ENCODE measurements around the gene RPS19BP1.
A peak's percentile ranks its signal among the peaks of the same experiment; 100 is the strongest.
"Not testable (repeated sequence)": the region's sequence is repeated elsewhere in the genome, so short reads cannot be mapped to it uniquely, and the experiment has no call there.

Gene RPS19BP1

DNA sequence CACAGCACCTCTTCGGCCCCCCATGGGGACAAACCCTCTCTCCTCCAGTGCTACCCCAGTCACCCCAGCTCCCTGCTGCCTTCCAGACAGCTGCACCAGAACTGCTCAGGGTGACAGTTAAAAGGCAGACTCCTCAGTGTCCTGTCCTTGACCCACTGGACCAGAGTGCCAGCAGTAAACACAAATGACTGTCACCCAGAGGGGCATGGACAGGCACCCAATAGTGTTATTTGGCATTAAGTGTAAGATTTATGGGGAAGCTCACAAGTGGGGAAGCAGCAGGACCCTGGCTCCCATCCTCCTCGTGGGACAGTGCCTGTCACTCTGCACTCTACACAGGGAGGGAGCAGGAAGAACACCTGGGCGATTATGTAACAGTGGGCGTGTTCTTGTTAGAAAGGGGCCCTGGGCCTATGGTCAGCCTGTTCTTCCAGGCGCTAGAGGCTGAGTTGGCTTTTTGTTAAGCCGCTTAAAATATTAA lies 5.0 kb downstream of the RPS19BP1 start:
- DNase-seq, result peak; percentile 74

DNA sequence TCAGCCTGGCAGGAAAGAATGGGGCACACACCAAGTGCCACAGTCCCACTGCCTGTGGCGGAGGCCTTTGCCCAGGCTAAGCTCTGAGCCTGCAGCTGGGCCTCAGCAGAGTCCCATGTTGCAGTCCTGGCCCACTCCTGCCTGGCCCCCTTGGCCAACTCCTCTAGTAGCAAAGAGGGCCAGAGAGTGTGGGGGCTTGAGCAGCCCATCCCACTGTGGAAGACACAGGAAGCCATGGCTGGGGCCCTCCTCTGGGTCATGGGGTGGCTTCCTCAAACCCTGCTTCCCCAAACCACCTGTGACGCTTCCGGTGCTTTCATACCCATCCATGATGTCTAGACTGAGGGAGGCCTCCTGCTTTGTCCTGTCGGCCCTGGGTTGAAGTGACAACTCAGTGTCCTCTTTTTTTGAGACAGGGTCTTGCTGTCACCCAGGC lies 5.8 kb downstream of the RPS19BP1 start:
- DNase-seq, result peak; percentile 33

DNA sequence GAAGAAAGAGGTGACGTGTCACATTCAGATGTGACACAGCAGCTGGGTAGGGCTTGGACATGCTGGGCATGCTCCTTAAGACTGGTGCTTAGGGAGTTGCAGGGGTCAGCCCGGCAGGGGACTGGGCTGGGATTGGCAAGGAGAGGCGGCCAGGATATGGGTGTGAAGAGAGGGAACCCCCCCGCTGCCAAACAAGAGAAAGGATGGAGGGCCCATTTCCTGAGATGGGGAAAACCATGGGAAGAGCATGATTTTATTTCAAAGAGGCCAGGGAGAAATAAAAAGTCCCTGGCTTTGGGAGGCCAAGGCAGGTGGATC lies 6.9 kb downstream of the RPS19BP1 start:
- DNase-seq, result no peak

DNA sequence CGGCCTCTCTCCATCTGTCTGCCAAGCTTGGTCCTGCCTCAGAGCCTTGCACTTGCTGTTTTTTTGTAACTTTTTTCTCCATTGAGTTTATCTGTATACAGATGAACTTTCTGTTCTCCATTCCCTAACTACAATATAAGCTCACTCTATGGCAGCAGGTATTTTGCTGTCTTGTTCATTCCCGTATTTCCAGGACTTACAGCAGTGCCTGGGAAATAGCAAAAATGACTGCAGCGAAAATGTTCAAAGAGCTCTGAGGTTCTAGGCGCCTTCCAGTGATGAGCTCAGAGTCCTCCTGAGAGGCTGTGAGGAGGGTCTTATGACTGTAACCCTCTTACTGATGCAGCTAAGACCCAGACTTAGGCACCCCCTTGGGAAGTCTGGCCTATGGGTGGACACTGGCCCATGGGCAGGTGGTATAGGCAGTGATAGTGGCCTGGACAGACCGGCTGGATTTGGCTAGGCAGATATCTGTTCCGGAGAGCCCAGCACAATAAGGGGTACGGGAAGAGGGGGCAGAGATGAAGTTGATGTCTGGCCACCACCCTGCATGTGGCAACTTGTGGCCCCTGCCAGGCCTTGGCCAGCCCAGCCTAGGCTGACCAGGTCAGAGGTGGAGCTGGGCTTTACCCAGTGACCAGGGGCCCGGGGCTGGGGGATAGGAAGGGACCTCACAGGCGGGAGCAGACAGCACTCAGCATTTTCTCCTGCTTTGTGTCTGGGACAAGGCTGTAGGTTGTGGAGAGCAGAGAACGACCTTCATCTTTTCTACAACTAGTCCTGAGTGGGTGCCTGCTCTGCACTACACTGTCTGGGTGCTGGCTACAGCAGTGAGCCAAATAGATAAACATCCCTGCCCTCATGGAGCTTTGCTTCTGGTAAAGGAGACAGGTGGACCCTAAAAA lies 7.5 kb downstream of the RPS19BP1 start:
- DNase-seq, result peak; percentile 30

DNA sequence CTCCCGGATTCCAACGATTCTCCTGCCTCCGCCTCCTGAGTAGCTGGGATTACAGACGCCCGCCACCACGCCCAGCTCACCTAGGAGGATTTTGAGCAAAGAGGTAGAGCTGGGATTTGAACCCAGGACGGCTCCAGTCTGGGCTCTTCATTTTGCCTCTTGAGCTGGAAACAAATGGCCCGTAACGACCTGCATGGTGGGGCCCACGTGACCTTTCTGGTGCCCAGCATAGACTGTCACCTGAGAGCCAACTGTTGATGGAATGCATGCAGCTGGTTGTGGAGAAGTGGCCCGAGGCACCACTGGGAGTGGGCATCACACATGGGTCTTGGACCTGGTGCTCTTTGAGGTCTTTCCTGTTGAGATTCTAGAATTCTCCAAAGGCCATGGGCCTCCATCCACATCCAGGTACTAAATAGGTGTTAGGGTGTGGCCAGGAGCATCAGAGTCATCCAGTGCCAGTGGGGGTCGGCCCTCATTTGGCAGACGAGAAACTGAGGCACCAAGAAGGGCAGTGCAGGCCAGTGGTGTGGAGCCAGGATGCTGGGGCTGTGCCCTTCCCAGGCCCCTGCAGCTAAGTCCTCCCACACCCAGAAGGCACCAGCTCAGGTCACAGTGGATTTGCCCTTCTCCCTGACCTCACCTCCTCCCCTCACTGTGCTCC lies 8.3 kb downstream of the RPS19BP1 start:
- no peak for DNase-seq

DNA sequence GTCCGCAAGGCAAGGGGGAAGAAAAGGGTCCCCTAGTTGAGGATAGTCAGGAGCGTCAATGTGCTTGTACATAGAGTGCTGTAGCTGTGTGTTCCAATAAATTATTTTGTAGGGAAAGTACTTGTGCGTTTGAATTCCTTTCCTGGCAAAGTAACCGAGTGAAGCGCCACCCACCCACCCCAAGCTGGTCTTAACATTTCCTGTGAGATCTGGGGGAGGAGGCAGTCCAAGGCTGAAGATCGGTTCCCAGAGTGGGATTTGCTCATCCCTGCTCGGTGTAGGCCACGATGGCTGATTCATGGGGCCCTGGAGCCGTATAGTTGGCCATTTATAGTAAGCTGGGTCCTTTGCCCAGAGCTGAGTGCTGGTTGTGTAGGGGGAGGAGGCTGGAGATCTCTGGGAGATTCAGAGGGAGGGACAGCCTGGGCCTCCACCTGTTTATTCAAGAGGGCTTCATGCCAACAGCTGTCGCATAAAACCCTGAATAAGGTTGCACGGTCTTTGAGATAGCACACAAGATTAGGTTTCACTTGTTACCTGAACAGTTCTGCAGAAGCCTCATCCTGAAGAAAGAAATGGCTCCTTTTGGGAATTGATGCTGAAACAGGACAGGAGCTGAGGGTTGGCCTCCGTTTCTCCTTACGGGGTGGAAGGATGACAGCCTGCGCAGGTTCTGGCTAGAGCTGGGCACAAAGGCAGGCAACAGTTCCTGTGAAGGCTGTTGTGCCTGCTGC lies 9.8 kb downstream of the RPS19BP1 start:
- peak; percentile 64 for DNase-seq

DNA sequence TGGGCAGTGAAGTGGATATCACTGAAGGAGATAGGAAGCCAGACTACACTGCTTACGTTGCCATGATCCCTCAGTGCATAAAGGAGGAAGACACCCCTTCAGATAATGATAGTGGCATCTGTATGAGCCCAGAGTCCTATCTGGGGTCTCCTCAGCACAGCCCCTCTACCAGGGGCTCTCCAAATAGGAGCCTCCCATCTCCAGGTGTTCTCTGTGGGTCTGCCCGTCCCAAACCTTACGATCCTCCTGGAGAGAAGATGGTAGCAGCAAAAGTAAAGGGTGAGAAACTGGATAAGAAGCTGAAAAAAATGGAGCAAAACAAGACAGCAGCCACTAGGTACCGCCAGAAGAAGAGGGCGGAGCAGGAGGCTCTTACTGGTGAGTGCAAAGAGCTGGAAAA lies 10.5 kb downstream of the RPS19BP1 start:
- DNase-seq, result not testable (repeated sequence)

DNA sequence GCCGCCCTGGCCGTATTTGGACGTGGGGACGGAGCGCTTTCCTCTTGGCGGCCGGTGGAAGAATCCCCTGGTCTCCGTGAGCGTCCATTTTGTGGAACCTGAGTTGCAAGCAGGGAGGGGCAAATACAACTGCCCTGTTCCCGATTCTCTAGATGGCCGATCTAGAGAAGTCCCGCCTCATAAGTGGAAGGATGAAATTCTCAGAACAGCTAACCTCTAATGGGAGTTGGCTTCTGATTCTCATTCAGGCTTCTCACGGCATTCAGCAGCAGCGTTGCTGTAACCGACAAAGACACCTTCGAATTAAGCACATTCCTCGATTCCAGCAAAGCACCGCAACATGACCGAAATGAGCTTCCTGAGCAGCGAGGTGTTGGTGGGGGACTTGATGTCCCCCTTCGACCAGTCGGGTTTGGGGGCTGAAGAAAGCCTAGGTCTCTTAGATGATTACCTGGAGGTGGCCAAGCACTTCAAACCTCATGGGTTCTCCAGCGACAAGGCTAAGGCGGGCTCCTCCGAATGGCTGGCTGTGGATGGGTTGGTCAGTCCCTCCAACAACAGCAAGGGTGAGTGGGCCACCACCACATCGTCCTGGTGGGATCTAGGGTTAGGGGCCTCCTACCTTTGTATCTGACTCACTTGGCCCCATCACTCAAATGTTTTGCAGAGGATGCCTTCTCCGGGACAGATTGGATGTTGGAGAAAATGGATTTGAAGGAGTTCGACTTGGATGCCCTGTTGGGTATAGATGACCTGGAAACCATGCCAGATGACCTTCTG lies 11.3 kb downstream of the RPS19BP1 start:
- not testable (repeated sequence) for DNase-seq

DNA sequence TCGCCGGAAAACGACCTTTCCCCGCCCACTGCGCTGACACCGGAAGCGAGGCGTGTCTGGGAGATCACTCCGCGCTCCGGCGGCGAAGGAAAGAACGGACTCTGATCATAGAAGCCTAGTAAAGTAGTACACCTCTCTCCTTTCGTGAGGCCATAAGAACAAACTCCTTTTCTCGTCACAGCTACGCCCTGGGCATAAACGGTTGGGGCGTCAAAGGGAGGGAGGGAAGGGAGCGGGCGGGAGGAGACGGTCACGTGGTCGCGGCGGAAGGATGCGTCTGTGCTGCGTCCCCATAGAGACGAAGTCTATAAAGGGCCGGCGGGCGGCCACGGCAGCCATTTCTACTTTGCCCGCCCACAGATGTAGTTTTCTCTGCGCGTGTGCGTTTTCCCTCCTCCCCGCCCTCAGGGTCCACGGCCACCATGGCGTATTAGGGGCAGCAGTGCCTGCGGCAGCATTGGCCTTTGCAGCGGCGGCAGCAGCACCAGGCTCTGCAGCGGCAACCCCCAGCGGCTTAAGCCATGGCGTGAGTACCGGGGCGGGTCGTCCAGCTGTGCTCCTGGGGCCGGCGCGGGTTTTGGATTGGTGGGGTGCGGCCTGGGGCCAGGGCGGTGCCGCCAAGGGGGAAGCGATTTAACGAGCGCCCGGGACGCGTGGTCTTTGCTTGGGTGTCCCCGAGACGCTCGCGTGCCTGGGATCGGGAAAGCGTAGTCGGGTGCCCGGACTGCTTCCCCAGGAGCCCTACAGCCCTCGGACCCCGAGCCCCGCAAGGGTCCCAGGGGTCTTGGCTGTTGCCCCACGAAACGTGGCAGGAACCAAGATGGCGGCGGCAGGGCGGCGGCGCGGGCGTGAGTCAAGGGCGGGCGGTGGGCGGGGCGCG lies 12.1 kb downstream of the RPS19BP1 start, which contains the start of gene ATF4:
Gene ATF4 (plus strand): TSS at position 337 of the 880 bp plus-strand sequence. CDS start 884 bp downstream, outside the sequence.
- peak; percentile 98 for DNase-seq

DNA sequence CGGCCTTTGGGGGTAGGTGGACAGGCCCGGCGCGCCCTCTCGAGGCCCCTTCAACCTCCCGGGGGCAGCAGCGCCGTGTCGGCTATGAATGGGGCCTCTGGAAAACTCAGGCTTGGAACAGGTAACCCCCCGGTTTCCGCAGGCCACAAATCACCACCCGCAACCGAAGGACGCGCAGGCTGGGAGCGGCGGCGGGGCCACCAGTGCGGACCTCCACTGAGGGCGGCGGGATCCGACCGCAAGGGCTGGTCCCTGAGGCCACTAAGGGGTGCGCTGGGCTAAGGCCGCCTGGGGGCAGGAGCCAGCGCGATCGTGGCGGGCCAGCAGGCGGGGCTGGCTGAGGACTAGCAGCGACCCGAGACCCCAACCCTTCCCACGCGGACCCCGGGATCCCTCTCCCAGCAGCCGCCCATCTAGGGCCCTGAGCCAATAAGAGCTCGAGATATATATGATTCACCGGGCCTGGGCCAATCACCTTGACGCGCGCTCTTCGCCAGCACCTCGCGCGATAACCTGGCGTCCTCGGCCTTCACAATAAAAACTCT lies 12.8 kb downstream of the RPS19BP1 start:
- DNase-seq, result peak; percentile 100

DNA sequence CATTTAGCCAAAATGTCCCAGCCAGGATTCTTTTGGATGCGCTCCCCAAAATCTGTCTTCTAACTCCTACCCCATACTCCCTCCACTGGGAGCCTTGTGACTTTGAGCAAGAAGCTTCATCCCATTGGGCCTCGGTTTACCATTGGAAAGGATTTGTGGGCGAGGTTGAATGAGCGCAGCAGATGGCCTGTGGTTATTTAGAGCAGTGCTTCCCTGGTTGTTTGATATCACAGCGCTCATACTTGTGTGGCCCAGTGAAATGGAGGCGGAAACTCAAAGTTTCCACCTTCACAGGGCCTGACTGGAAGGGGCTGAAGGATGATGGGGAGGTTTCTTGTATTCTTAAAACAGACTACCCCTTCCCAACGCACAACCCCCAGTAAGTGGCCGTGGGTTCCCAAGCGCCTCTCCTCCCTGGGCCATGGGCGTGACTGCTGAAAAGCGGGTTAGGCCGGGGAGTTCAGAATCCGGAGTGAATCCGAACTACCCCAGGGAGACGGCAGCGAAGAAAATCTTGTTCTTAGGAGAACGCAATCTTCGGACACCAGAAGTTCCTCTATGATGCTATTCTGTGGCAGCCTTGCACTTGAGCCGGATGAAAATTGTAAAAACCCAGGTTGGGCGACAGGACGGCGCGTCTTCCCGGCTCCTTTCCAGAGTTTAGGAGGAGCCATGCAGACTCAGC lies 13.4 kb downstream of the RPS19BP1 start:
- peak; percentile 79 for DNase-seq

DNA sequence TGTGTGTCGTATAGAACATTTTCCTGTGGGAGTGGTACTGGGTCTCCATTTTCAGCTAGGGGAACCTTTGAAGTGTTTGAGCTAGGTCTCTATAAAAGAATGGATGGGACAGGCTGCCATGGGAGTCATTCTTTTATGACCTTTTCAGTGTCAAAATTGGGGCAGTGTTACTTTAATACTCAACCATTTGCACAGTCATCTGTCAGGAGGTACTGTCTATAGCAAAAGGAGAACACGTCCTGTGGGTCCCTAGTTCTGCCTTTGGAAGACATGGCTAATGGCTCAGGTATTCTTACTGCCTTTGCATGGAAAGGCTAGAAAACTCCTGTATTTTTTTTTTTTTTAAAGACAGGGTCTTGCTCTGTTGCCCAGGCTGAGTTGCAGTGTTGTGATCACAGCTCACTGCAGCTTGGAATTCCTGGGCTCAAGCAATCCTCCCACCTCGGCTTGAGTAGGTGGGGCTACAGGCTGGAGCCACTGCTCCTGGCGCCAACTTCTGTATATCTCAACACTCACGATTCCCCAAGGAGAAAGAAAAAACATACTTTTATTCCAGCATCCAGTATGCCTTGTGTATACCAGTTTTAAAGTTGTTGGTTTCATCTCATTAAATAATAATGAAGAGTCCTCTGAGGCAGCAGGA lies 14.3 kb downstream of the RPS19BP1 start:
- DNase-seq, result no peak

DNA sequence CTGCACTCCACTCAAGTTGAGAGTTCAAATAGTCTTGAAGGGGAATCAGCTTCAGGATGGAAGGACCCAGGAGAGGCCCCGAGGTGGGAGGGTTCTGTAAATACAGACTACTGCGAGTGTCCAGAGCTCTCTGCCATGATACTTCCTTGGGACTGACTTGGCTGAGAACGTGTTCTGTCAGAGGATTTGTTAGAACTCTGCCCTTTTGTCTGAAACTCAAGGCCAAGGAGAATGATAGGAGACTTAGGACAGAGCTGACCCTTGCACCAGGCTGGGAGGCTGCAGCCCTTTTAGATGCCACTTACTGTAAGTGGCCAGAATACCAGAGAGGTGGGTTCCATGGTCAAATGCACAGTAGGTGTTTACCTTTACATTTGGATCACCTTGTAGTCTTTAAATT lies 15.1 kb downstream of the RPS19BP1 start:
- DNase-seq, result no peak

DNA sequence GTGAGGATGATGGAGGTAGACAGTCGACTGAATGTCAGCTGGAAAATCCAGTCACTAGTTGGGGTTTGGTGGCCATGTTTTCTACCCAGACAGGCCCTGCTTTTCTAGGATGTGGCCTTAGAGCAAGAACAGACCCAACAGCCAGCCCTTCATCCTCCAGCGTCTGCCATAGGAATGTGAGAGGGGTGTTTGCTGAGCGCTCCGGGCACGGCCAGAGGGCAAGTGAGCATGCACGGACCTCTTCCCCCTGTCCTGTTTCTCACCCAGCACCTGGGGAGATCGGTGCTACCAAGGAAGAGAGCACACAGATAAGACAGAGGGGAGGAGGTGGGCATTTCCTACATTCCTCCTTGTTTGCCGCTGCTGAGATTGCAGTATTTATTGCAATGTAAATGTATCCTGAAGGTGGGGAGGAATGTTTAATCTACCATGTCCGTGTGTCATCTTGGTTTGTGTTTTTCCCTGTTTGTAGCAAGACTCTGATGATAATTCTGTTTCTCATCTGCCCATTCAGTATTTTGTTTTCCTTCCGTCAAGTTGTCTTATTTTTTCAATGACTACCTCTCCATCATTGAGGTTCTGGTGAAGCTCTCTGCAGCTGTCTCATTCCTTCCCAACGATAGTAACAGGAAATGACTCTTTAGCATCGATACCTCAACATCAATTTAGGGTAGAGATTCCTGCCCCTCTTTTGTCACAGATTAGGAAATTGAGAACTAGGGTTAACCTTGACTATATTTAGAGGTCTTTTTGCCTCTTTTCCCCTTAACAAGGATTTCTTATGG lies 17.1 kb downstream of the RPS19BP1 start:
- DNase-seq, result no peak

DNA sequence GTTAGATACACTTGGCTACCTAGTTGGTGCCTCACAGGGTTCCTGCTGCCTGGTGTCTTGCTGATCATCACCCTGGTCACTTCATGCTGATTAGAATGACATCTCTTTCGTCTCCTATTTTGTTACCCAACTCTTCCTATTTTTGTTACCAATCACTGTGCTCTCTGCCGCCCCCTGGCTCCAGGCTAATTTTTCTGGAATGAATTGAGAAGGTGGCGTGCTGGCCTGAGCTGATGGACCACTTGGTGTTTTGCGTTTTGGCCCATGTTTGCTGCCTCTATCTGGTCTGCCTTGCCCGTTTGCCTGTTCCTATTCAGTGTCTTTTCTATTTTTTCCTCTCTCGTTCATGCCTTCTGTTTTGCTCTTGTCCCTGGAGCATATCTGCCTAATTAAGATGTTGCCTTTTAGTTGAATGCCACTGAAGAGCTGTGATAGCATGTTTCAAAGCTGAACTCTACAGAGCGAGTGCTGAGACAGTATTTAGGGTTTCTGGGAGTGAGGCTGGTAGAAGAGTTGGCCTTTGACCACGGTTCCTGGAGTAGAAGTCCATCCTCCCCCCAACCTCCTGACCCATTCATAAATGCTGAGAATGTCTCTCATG lies 18.1 kb downstream of the RPS19BP1 start:
- peak; percentile 39 for DNase-seq

DNA sequence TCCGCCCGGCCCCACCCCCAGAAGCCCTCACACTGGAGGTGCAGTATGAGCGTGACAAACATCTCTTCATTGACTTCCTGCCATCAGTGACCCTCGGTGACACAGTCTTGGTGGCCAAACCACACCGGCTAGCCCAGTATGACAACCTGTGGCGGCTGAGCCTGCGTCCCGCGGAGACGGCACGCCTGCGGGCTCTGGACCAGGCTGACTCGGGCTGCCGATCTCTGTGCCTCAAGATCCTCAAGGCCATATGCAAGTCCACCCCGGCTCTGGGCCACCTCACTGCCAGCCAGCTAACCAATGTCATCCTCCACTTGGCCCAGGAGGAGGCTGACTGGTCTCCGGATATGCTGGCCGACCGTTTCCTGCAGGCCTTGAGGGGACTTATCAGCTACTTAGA lies 18.8 kb downstream of the RPS19BP1 start:
- DNase-seq, result no peak

DNA sequence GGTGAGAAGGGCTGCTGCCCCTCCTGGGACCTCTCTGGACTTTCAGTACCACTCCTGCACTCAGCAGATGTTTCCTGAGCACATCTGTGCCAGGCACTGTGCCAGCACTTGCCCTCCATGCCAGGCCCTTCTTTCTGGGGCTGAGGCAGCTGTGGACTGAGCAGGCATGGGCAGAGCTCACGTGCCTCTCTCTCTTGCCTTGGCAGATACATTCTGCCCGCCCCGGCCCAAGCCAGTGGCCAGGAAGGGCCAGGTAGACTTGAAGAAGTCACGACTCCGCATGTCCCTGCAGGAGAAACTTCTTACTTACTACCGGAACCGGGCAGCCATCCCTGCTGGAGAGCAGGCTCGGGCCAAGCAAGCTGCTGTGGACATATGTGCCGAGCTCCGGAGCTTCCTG lies 20.5 kb downstream of the RPS19BP1 start:
- DNase-seq, result no peak

DNA sequence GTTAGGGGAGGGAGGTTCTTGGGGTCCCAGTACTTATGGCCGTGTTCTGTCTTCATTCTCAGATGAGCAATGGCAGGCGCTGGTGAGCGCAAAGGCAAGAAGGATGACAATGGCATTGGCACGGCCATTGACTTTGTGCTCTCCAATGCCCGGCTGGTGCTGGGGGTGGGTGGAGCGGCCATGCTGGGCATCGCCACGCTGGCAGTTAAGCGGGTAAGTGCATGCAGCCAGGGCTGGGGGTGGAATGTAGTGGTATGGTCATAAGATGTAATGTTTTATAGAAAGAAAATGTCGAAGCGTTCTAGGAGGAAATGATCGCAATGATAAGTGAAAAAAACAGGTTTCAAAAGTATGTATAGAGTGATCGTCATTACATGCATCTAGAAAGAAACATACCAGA lies 21.3 kb downstream of the RPS19BP1 start:
- no peak for DNase-seq

All from NCI-H69 (cell line).